Measurements from ENCODE around the gene SPHK2. TPM values are rescaled to one million over a fixed set of nuclear protein-coding genes. Genes with fewer than 3 reads are reported as not detected.

SPHK2 gene
- total RNA-seq, 1 donor: 7.8 TPM

DNA sequence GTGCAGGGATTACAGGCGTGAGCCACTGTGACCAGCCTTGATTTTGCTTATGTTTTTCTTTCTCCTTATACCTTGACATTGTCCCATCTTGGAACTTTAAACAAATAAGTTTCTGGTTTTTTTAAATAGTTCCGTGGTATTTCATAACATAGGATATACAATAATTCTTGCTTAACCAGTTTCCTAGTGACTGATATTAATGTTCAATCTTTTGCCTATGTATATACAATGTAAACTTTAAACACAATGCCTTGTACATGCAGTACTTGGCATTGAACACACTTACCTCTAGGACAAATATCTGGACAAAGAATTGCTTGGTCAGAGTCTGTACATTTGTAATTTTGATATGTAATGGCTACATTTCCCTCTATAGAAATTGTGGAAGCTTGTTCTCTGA is 37.1 kb upstream of the SPHK2 start:
- TF ChIP-seq, protein P1, sequence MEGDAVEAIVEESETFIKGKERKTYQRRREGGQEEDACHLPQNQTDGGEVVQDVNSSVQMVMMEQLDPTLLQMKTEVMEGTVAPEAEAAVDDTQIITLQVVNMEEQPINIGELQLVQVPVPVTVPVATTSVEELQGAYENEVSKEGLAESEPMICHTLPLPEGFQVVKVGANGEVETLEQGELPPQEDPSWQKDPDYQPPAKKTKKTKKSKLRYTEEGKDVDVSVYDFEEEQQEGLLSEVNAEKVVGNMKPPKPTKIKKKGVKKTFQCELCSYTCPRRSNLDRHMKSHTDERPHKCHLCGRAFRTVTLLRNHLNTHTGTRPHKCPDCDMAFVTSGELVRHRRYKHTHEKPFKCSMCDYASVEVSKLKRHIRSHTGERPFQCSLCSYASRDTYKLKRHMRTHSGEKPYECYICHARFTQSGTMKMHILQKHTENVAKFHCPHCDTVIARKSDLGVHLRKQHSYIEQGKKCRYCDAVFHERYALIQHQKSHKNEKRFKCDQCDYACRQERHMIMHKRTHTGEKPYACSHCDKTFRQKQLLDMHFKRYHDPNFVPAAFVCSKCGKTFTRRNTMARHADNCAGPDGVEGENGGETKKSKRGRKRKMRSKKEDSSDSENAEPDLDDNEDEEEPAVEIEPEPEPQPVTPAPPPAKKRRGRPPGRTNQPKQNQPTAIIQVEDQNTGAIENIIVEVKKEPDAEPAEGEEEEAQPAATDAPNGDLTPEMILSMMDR (IDR thresholded peaks at IDR 0.05; ENCODE audit: insufficient read depth, low read depth, low read length): no peak
- no peak for DNase-seq (ENCODE audit: low read depth)
- no peak overlapping the region for H3K4me3 ChIP-seq (ENCODE audit: low read depth, low read length)

DNA sequence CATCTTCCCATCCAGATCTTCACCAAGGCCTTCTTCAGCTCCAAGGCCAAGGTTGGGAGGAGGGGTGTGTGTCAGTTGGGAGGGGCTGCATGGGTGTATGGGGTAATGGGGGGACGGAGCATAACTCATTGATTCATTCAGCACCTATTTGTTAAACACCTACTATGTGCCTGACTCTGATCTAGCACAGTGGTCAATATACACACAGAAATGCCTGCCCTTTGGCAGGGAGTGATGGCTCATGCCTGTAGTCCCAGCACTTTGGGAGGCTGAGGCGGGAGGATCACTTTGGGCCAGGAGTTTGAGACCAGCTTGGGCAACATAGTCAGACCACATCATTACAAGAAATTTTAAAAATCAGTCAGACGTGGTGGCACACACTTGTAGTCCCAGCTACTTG is 31.9 kb upstream of the SPHK2 start:
- DNase-seq (ENCODE audit: low read depth): no peak
- TF ChIP-seq, protein P1 (IDR thresholded peaks at IDR 0.05; ENCODE audit: insufficient read depth, low read depth, low read length): no peak
- H3K4me3 ChIP-seq (ENCODE audit: low read depth, low read length): no peak overlapping the region

DNA sequence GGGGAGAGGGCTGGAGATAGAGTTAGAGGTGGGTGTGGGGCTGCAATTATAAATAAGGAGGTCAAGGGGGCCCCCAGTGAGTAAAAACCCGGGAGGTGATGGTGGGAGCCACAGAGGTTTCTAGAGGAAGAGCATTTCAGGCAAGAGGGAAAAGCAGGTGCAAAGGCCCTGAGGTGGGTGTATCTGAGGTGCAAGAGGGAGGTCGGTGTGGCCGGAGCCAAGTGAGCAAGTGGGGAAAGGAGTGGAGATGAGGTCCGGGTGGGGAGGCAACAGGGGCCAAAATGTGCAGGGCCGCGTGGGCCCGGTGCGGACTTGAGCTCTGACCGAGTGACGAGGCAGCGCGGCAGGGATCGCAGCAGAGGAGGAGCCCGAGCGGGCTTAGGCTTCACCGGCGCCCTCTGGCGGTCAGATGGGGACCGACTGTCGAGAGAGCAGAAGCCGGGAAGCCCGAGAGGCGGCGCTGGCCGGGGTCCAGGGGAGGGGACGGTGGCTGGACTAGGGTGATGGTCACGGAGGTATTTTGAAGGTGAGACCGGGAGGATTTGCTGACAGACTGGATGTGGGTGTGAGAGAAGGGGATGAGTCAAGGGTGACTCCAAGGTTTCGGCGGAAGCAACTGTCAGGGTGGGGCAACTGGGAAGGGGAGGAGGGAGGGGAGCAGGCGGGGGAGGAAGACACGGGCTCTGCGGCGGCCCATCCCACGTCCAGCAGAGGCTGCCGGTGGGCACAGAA is 30.5 kb upstream of the SPHK2 start:
- TF ChIP-seq, protein P1 (IDR thresholded peaks at IDR 0.05; ENCODE audit: insufficient read depth, low read depth, low read length): peak; percentile 95
- DNase-seq (ENCODE audit: low read depth): peak; percentile 81
- H3K4me3 ChIP-seq (ENCODE audit: low read depth, low read length): peak overlapping the region; percentile 62

DNA sequence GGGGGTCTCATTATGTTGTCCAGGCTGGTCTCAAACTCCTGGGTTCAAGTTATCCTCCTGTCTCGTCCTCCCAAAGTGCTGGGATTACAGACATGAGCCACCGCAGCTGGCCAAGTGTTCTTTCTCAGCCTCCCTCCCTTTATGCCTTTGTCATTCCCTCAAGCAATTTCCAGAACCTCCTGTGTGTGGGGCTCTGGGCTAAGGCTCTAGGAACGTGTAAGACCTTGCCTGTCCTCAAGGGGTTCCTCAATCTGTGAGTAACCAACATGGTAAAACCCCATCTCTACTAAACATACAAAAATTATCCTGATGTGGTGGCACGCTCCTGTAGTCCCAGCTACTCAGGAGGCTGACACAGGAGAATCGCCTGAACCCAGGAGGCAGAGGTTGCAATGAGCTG is 28.3 kb upstream of the SPHK2 start:
- TF ChIP-seq, protein P1 (IDR thresholded peaks at IDR 0.05; ENCODE audit: insufficient read depth, low read depth, low read length): no peak
- no peak for DNase-seq (ENCODE audit: low read depth)
- H3K4me3 ChIP-seq (ENCODE audit: low read depth, low read length): no peak overlapping the region

DNA sequence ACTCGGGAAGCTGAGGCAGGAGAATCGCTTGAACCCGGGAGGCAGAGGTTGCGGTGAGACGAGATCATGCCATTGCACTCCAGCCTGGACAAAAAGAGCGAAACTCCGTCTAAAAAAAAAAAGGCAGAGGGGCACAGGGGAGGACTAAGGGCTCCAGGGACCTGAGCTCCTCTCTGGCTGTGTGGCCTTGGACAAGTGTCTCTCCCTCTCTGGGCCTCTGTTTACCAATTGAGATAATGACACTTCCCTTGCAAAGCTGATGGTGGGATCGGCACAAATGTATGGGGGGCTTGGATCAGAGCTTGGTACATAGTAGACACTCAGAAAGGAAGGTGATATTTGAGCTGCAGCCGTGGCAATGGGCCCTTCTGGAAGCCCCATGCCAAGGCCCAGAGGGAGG is 24.1 kb upstream of the SPHK2 start:
- DNase-seq (ENCODE audit: low read depth): no peak
- no peak overlapping the region for H3K4me3 ChIP-seq (ENCODE audit: low read depth, low read length)
- TF ChIP-seq, protein P1 (IDR thresholded peaks at IDR 0.05; ENCODE audit: insufficient read depth, low read depth, low read length): no peak

DNA sequence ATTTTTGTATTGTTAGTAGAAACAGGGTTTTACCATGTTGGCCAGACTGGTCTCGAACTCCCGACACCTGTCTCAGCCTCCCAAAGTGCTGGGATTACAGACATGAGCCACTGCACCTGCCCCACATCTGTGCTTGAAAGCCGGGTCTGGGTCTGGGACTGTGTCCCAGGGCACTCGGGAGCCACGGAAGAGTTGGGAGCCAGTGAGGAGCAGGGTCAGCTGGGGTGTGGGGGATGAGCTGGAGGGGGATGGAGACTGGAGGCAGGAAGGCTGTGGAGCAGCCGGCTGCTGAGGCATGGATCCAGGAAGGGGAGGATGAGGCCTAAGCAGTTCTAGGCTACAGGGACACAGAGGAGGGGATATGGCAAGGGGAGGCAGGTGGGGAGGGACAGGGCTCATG is 23.5 kb upstream of the SPHK2 start:
- DNase-seq (ENCODE audit: low read depth): no peak
- no peak overlapping the region for H3K4me3 ChIP-seq (ENCODE audit: low read depth, low read length)
- TF ChIP-seq, protein P1 (IDR thresholded peaks at IDR 0.05; ENCODE audit: insufficient read depth, low read depth, low read length): no peak

DNA sequence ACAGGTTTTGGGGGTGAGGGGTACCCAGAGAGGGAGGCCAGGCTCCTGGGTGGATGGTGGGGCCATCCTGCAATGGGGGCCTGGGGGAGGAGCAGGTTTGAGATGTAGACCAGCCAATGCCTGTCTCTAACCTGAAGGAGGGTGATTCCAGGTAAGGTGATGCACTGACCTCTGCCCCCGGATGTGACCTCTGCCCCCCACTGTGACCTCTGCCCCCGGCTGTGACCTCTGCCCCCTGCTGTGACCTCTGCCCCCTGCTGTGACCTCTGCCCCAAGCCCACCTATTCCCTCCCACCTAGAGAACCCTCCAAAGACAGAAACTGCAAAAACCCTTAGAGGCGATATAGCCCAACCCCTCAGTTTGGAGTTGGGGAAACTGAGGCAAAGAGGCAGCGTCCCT is 23.1 kb upstream of the SPHK2 start:
- TF ChIP-seq, protein P1 (IDR thresholded peaks at IDR 0.05; ENCODE audit: insufficient read depth, low read depth, low read length): no peak
- DNase-seq (ENCODE audit: low read depth): no peak

More for the DNA sequence above, 23.1 kb upstream of the SPHK2 start:
- no peak overlapping the region for H3K4me3 ChIP-seq (ENCODE audit: low read depth, low read length)
